Adrenal gland (tissue), 5 donors: ENCODE data around the gene VSTM2L.

Experiments
- CTCF ChIP-seq, 6 experiments: fragments of 450-650 bp in 4 of 6; fragments of 200-600 bp in 2 of 6; sonication (generic) in 1 of 6; IDR thresholded peaks; 1 replicate in 5 of 6; 2 replicates in 1 of 6; pipeline versions ENCODE4 v1.5.1 to v1.8.0; 2016 to 2021; ENCODE audit warnings: antibody characterized with exemption in 6 of 6, mild to moderate bottlenecking in 2 of 6, moderate library complexity in 1 of 6
- POLR2A ChIP-seq, 2 donors: fragments of 450-650 bp; IDR thresholded peaks; one replicate each; pipeline ENCODE4 v1.6.1; 2017; ENCODE audit warnings: antibody characterized with exemption in 2 of 2, mild to moderate bottlenecking in 2 of 2, moderate library complexity in 1 of 2
- donor health status: DM: no; HTN: no; CAD: no.

- TF ChIP-seq CTCF (IDR thresholded peaks at IDR 0.05) (no peak), POLR2A (IDR thresholded peaks at IDR 0.05) (no peak)
Measured at GRCh38 chr20:37943501-37944455, 40.9 kb downstream of the VSTM2L start.
